A549 (cell line): ENCODE measurements around the gene STOM. TPM values are rescaled to one million over a fixed set of nuclear protein-coding genes. Genes with fewer than 3 reads are reported as not detected.

ENCODE experiments used
- ATAC-seq, 2 experiments: fragments of 200-7000 bp in 1 of 2; fragments of >200 bp in 1 of 2; cut with Nextera tagmentation in 1 of 2; cut with Tn5 transposase in 1 of 2; 3 replicates each; pipeline versions ENCODE4 v1.8.0 to v1.9.1; 2018 to 2020; ENCODE audit warnings: mild to moderate bottlenecking in 1 of 2, moderate library complexity in 1 of 2
- CTCF ChIA-PET: fragments of 300-600 bp; sonication (Branson Sonifier 250); formaldehyde crosslinking; extraction: SDS; loops from one replicate; lab custom pipeline; 2021; ENCODE audit warnings: antibody characterized with exemption, inconsistent platforms; lab: Yijun Ruan, JAX
- POLR2A ChIA-PET: fragments of 350-600 bp; formaldehyde crosslinking; extraction: SDS; loops from one replicate; lab custom pipeline; 2021; ENCODE audit warnings: antibody characterized with exemption, inconsistent platforms; lab: Yijun Ruan, JAX
- DNase-seq, 2 experiments: peaks; one replicate each; pipeline versions ENCODE4 v3.0.0 to v3.0.0-alpha.2; 2011 to 2016; ENCODE audit warnings: low read depth in 1 of 2, low spot score in 1 of 2
- FAIRE-seq: peaks from 2 replicates; lab custom pipeline; 2011; peaks lifted over from hg19 to GRCh38; lab: Jason Lieb, UNC
- H3K27ac ChIP-seq, 2 experiments: fragments of >200 bp; sonication (Bioruptor Twin); formaldehyde crosslinking; 3 replicates each; pipeline ENCODE4 v1.5.1; 2016 to 2017
- H3K4me1 ChIP-seq: fragments of >200 bp; sonication (Bioruptor Twin); formaldehyde crosslinking; 3 replicates; pipeline ENCODE4 v1.6.1; 2016
- H3K4me2 ChIP-seq: fragments of >200 bp; sonication (Bioruptor Twin); formaldehyde crosslinking; 3 replicates; pipeline ENCODE4 v1.6.1; 2016
- H3K4me3 ChIP-seq: fragments of >200 bp; sonication (Bioruptor Twin); formaldehyde crosslinking; 3 replicates; pipeline ENCODE4 v1.5.1; 2016
- H3K9me3 ChIP-seq: fragments of >200 bp; sonication (Bioruptor Twin); formaldehyde crosslinking; 3 replicates; pipeline ENCODE4 v1.6.1; 2016
- CBX8 ChIP-seq: fragments of 200-600 bp; sonication (generic); IDR thresholded peaks from 2 replicates; pipeline ENCODE4 v1.6.1; 2016
- ELK1 ChIP-seq: fragments of 150-350 bp; IDR thresholded peaks from 2 replicates; pipeline ENCODE4 v1.6.1; 2014; ENCODE audit warnings: low read depth, mild to moderate bottlenecking, low read length
- FOSL2 ChIP-seq, 2 experiments: fragments of 450-650 bp in 1 of 2; fragments of >200 bp in 1 of 2; sonication (Bioruptor Twin) in 1 of 2; formaldehyde crosslinking; IDR thresholded peaks; 2 replicates each; pipeline versions ENCODE4 v1.5.0 to v1.6.1; 2016 to 2020; ENCODE audit warnings: mild to moderate bottlenecking in 1 of 2, moderate library complexity in 1 of 2
- FOXS1 ChIP-seq: fragments of 250-450 bp; sonication (Bioruptor Pico); IDR thresholded peaks from 2 replicates; pipeline ENCODE4 v1.5.0; 2020; ENCODE audit warnings: mild to moderate bottlenecking, moderate library complexity
- HOXB13 ChIP-seq: fragments of 250-450 bp; sonication (Bioruptor Pico); IDR thresholded peaks from 2 replicates; pipeline ENCODE4 v1.5.0; 2020; ENCODE audit warnings: low read depth, mild to moderate bottlenecking, moderate library complexity
- HOXB5 ChIP-seq: fragments of 250-450 bp; sonication (Bioruptor Pico); IDR thresholded peaks from 2 replicates; pipeline ENCODE4 v1.5.0; 2020; ENCODE audit warnings: mild to moderate bottlenecking, moderate library complexity
- JUNB ChIP-seq: fragments of >200 bp; sonication (Bioruptor Twin); formaldehyde crosslinking; IDR thresholded peaks from 2 replicates; pipeline ENCODE4 v1.6.1; 2016
- KDM1A ChIP-seq: fragments of 200-600 bp; sonication (generic); IDR thresholded peaks from 2 replicates; pipeline ENCODE4 v1.6.1; 2016; ENCODE audit warnings: low read depth, mild to moderate bottlenecking
- KDM5A ChIP-seq: fragments of 200-600 bp; sonication (generic); IDR thresholded peaks from 2 replicates; pipeline ENCODE4 v1.6.1; 2016; ENCODE audit warnings: antibody characterized with exemption, mild to moderate bottlenecking
- MAX ChIP-seq: IDR thresholded peaks from 2 replicates; pipeline ENCODE4 v1.6.1; 2012
- MYC ChIP-seq: IDR thresholded peaks from 2 replicates; pipeline ENCODE4 v1.6.1; 2012; ENCODE audit warnings: mild to moderate bottlenecking, inconsistent platforms, low read length, improper control_type of control experiment, borderline replicate concordance
- NR3C1 ChIP-seq: fragments of >200 bp; sonication (Bioruptor Twin); formaldehyde crosslinking; IDR thresholded peaks from 3 replicates; pipeline ENCODE4 v1.6.1; 2017
- POLR2A ChIP-seq: IDR thresholded peaks from 2 replicates; pipeline ENCODE4 v1.6.1; 2012; ENCODE audit warnings: mild to moderate bottlenecking, low read length
- POLR2AphosphoS2 ChIP-seq: conservative IDR thresholded peaks from 2 replicates; pipeline ENCODE4 v1.6.1; 2012; ENCODE audit warnings: low read length, improper control_type of control experiment, inconsistent platforms
- RFX5 ChIP-seq: fragments of 450-650 bp; IDR thresholded peaks from 2 replicates; pipeline ENCODE4 v1.7.1; 2014; ENCODE audit warnings: antibody characterized with exemption, mild to moderate bottlenecking, moderate library complexity
- RNF2 ChIP-seq: fragments of 200-600 bp; sonication (generic); IDR thresholded peaks from 2 replicates; pipeline ENCODE4 v1.6.1; 2016; ENCODE audit warnings: low read depth, mild to moderate bottlenecking, antibody characterized with exemption, moderate library complexity, borderline replicate concordance
- ZC3H11A ChIP-seq: fragments of 450-650 bp; IDR thresholded peaks from 2 replicates; pipeline ENCODE4 v1.6.1; 2014; ENCODE audit warnings: antibody characterized with exemption, mild to moderate bottlenecking
- WGBS: methylation state at CpG from one replicate; pipeline ENCODE4 v1.1.6; 2017; ENCODE audit errors: missing lambda C conversion rate; 5-methylcytosine and 5-hydroxymethylcytosine counted together
- polyA plus RNA-seq, 4 experiments: library from polyadenylated mRNA; depleted of rRNA in 3 of 4; stranded (reverse); fragments of >200 nt; fragmentation: RNase III in 1 of 4; extraction: RNeasy Plus Mini Kit Qiagen cat#74134 plus additional on column Dnase treatment in 1 of 4; gene quantifications; 2 replicates in 3 of 4; 3 replicates in 1 of 4; pipeline ENCODE4 v1.2.3, GENCODE V29; 2011 to 2017
- TF ChIP-seq, protein P1 (sequence below): fragments of 450-650 bp; IDR thresholded peaks from 2 replicates; pipeline ENCODE4 v1.6.1; 2014; ENCODE audit warnings: antibody characterized with exemption
- TF ChIP-seq, protein P2 (sequence below): fragments of >200 bp; sonication (Bioruptor Twin); formaldehyde crosslinking; IDR thresholded peaks from 3 replicates; pipeline ENCODE4 v1.6.1; 2016
- TF ChIP-seq, protein P3 (sequence below): fragments of >200 bp; sonication (Bioruptor Twin); formaldehyde crosslinking; IDR thresholded peaks from 3 replicates; pipeline ENCODE4 v1.5.1; 2016

The STOM gene
- polyA plus RNA-seq, 2 of the 4 experiments (the other 2 are of a cell fraction): 83.3 to 246 TPM

DNA sequence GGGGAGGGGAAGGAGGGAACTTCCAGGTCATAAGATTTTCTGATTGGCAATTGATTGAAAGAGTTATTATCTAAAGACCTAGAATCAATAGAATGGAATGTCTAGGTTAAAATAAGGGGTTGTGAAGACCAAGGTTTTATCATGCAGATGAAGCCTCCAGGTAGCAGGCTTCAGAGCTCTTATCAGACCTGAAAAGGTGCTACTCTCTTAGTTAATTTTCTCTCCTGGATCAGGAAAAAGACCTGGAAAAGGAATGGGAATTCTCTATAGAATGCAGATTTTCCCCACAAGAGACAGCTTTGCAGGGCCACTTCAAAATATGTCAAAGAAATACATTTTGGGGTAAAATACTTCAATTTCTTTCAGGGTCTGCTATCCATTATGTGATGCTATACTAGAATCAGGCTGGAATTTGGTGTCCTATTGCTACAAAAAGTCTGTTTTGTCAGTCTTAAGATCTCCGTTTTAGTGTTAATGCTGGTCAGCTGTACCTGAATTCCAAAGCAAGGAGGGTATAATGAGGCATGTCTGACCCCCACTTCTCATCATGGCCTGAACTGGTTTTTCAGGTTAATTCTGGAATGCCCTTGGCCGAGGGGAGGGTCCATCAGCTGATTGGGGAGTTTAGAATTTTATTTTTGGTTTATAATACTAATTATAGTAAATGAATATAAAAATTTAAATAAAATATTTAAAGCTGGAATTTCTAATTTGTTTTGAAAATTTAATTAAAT lies 16.6 kb upstream of the STOM start:
- FAIRE-seq (no peak), ATAC-seq (no peak)
- Histone ChIP-seq H3K4me1 (no peaks in the 10 kb centered on the region), H3K4me2 (no peak overlapping the region), H3K27ac (no peak overlapping the region), H3K4me3 (no peak overlapping the region), H3K9me3 (no peaks in the 10 kb centered on the region)
- CTCF ChIA-PET: interaction anchor here (1.0 to 6.3 kb wide), 8 partner anchors 9 to 174 kb away, joined by 3 to 63 read pairs (median 10); no protein-coding TSS in a partner anchor
- POLR2A ChIA-PET: no interaction called here
- 59% methylated on average over 2 of the region's 2 CpGs for WGBS
- TF ChIP-seq POLR2A: no peak
- TF ChIP-seq ZC3H11A: no peak
- no peak for TF ChIP-seq KDM1A
- no peak for TF ChIP-seq NR3C1
- no peak for TF ChIP-seq MYC
- no peak for TF ChIP-seq KDM5A
- TF ChIP-seq, protein P1, sequence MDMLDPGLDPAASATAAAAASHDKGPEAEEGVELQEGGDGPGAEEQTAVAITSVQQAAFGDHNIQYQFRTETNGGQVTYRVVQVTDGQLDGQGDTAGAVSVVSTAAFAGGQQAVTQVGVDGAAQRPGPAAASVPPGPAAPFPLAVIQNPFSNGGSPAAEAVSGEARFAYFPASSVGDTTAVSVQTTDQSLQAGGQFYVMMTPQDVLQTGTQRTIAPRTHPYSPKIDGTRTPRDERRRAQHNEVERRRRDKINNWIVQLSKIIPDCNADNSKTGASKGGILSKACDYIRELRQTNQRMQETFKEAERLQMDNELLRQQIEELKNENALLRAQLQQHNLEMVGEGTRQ: no peak
- no peak for TF ChIP-seq RFX5
- no peak for TF ChIP-seq FOXS1 (CRISPR knock-in tag)
- no peak for TF ChIP-seq HOXB5
- TF ChIP-seq, protein P2, sequence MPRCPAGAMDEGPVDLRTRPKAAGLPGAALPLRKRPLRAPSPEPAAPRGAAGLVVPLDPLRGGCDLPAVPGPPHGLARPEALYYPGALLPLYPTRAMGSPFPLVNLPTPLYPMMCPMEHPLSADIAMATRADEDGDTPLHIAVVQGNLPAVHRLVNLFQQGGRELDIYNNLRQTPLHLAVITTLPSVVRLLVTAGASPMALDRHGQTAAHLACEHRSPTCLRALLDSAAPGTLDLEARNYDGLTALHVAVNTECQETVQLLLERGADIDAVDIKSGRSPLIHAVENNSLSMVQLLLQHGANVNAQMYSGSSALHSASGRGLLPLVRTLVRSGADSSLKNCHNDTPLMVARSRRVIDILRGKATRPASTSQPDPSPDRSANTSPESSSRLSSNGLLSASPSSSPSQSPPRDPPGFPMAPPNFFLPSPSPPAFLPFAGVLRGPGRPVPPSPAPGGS: no peak
- TF ChIP-seq, protein P3, sequence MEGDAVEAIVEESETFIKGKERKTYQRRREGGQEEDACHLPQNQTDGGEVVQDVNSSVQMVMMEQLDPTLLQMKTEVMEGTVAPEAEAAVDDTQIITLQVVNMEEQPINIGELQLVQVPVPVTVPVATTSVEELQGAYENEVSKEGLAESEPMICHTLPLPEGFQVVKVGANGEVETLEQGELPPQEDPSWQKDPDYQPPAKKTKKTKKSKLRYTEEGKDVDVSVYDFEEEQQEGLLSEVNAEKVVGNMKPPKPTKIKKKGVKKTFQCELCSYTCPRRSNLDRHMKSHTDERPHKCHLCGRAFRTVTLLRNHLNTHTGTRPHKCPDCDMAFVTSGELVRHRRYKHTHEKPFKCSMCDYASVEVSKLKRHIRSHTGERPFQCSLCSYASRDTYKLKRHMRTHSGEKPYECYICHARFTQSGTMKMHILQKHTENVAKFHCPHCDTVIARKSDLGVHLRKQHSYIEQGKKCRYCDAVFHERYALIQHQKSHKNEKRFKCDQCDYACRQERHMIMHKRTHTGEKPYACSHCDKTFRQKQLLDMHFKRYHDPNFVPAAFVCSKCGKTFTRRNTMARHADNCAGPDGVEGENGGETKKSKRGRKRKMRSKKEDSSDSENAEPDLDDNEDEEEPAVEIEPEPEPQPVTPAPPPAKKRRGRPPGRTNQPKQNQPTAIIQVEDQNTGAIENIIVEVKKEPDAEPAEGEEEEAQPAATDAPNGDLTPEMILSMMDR: no peak
- no peak for TF ChIP-seq JUNB
- TF ChIP-seq POLR2AphosphoS2: no peak
- no peak for TF ChIP-seq MAX
- TF ChIP-seq ELK1: no peak
- TF ChIP-seq, all 56 proteins: peak for 0
- no peak for DNase-seq

DNA sequence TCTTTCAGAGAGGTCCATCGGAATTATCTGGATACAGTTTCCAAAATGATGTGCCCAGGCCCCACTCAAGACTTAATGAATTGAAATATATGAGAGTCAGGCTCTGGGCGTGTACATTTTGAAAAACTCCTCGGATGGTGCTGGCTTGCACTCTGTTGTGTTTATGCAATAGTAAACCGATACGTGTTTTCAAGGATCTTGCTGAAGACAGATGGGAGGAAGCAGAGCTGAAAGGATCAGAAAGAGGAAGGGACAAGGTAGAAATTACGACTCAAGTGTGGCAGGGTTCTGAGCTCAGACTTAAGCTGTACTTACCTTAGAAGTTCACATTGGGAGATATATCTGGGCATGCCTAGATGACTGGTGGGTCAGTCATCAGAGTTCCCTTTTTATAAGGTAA lies 13.7 kb upstream of the STOM start:
- CTCF ChIA-PET: interaction anchor here (1.2 to 5.5 kb wide), 2 partner anchors 16 to 64 kb away, joined by 4 to 63 read pairs; no protein-coding TSS in a partner anchor
- POLR2A ChIA-PET: no interaction called here
- FAIRE-seq (no peak), ATAC-seq (no peak)
- H3K4me3 ChIP-seq: no peak overlapping the region
- TF ChIP-seq FOSL2 (IDR thresholded peaks at IDR 0.05): no peak
- no peak for TF ChIP-seq FOSL2 (CRISPR knock-in tag; IDR thresholded peaks at IDR 0.05)
- TF ChIP-seq HOXB13: no peak
- no peak for TF ChIP-seq CBX8
- no peak for TF ChIP-seq KDM1A
- no peak for TF ChIP-seq RNF2
- TF ChIP-seq, all 56 proteins: peak for 0
- Histone ChIP-seq H3K4me1 (no peaks in the 10 kb centered on the region), H3K9me3 (no peaks in the 10 kb centered on the region), H3K27ac (no peak overlapping the region), H3K4me2 (no peak overlapping the region)
- no peak for DNase-seq
- WGBS: 82% methylated on average over 6 of the region's 6 CpGs
